ENCODE results near the gene HLA-DQA1.

- TF ChIP-seq CTCF (IDR thresholded peaks at IDR 0.05 in 2 of 3, conservative IDR thresholded peaks at IDR 0.05 in 1 of 3; ENCODE audit: control insufficient read depth in 2 of 3, extremely low read depth in 1 of 3, insufficient read depth in 1 of 3, low read depth in 3 of 3, low read length in 3 of 3) (no peak), CBX3 (IDR thresholded peaks at IDR 0.05; ENCODE audit: borderline replicate concordance, low read depth) (no peak), ESRRA (IDR thresholded peaks at IDR 0.05; ENCODE audit: low read length) (no peak), ZNF274 (IDR thresholded peaks at IDR 0.05; ENCODE audit: insufficient read depth, insufficient read length) (no peak)
Measured at GRCh38 chr6:32607263-32607987, 29.8 kb upstream of the HLA-DQA1 start.
